ENCODE measurements around the gene BTBD2.

Gene BTBD2

DNA sequence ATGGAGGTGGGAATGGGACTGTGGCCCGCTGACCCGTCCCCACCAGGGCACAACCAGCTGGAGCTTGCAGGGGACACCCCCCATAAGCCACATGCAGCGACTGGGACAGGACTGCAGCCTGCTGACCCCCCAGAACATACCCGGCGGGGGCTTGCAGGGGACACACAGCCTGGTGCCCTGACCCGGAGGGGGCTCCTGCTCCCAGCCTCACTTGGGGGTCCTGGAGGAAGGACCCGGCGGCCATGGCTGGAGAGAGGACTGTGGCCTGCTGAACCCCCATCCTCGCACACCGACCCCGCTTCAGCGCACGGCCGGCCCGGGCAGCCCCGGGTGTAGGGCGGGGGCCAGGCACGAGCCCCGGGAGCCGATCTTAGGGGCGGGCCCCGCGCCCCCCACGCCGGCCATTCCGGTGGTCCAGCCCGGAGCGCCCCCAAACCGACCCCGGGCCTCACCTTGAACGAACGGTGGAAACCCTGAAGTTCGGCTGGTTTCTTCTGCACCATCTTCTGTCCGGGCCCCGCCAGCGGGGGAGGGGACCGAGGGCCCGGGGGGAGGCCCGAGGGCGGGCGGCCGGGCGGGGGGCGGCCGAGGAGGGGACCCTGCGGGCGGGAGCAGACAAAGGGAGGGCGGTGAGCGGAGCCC lies 35.0 kb upstream of the BTBD2 start:
- no peak for DNase-seq

DNA sequence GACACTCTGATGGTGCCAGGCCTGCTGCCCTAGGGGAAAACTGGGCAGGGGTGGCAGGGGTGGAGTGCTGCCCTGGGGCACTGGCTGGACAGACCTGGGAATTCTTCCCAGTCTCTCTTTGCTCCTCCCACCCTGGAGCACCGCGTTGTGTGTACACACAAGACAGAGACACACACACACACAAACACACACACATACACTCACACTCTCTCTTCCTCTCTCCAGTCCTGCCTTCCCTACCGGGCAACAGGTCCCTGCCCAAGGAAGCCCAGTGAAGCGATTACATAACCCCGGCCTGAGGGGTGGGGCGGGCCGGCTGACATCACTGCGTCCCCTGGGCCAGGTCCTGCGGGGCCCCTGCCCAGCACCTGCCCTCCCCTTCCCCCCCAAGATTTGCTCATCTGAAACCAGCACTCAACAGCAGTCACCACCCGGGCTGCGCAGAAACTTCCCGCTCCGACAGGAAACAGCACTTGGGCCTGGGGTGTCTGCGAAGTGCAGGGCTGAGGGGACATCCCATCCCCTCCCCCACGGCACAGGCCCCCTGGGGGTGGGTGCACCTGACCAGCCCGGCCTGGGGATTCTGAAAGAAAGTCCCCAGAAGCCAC lies 34.3 kb upstream of the BTBD2 start:
- peak in 1 of 2 experiments; percentile 49 for DNase-seq

DNA sequence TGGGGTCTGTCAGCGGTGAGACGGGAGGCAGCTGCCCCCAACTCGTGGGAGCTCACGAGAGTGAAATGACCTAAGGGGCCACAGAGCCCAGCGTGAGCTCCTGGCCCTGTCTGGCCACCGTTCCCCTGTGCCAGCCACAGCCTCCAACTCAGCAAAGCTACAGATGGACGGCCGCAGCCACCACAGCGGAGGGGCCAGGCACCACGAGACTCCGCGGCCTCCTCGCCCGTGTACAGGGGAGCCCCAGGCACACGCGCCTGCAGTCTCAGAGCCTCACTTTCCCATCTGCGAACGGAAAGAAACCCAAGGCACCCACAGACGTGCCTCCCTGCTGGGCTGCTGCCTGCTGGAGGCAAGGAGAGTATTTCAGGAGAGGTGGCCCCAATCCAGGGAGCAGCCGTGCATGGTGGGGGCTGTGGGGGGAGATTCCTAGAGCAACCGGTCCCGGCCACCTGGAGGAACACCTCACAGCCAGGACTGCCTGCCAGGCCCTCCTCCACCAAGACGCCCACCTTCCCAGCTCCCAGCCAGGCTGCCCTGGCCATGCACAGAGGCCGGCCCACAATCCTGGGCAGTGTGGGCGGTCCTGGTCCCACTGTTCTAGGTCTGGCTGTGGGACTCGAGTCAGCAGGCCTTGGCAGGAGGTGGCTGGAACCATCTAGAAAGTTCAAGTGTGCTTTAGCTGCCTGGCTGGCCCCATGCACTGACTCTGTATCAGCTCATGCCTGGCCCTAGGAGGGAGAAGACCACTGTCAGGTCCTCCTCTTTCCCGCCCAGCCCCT lies 33.6 kb upstream of the BTBD2 start:
- no peak for DNase-seq

DNA sequence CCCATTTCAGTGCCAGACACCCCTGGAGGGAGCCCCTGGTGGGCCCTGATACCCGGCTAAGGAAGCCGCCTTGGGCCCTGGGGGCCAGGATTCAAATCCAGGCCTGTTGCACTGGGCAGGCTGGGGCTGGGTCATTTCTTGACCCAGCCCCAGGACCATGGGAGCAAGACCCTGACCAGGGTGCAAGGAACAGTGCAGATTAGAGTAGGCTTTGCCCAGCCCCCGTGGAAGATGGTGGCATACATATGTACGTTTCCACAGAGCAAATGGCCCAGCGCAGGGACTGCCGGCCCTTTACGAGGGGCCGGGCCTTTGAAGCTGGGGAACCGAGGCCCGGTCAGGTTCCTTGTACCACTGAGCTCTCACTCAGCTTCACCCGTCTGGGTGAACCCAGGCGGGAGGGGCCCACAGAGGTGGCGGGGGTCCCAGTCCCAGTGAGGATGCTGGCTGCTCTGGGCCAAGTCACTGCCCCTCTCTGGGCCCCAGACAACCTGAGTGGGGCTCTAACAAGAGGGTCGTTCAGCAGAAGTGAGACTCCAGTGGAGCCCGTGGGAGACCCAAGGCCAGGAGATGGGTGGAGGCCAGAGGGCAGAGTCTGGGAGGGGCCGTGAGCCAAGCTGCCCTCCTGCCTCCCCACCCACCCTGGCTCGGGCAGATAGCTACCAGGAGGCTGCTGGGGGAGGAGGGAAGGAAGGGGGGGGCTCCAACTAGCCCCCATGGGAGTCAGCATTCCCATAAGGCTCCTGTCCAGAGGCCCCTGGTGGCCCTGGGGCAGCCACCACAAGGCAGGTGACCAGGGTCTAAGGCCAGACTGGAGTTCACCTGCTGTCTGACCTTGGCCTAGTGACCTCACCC lies 32.8 kb upstream of the BTBD2 start:
- no peak for DNase-seq

DNA sequence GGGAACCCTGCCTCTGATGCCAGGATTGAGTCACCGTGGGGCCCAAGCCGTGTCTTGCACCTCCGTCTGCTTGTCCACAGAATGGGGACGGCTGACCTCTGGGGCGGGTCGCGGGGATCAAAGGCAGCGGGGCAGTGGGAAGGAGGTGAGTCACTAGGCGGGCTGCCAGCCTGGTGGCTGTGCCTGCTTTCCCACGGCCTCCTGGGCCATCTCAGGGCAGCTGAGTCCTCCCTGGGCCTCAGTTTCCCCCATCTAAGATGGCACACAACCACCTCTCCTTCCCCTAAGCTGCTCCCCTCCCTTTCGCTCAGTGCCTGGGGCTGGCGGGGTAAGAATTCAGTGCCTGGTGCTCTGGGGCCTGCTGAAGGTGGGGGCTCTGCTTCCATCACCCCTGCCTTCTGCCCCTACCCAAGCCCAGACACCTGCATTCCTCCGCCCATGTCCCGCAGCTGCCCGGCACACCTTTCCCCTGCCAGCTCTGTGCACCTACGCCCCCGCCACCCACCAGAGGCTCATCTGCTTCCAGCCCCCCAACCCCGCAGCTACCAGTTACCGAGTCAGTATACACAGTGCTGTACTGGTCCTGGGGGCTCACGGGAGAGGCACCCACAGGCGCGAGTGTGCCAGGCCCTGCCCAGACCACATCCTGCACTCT lies 32.1 kb upstream of the BTBD2 start:
- DNase-seq, result no peak

DNA sequence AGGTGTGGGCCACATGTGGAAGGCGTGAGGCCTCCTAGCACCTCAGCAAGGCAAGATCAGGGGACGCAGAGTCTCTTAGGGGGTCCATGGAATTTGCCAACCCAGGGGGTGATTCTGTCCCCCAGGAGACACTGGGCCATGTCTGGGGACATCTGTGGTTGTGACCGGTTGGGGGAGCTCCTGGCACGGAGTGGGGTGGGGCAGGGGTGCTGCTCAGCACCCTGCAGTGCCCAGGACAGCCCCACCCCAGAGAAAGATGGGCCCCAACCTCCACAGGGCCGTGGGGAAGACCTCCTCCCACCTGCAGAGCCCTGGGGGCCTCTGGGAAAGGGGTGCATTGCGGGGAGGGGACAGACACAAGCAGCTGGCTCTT lies 31.5 kb upstream of the BTBD2 start:
- no peak for DNase-seq

DNA sequence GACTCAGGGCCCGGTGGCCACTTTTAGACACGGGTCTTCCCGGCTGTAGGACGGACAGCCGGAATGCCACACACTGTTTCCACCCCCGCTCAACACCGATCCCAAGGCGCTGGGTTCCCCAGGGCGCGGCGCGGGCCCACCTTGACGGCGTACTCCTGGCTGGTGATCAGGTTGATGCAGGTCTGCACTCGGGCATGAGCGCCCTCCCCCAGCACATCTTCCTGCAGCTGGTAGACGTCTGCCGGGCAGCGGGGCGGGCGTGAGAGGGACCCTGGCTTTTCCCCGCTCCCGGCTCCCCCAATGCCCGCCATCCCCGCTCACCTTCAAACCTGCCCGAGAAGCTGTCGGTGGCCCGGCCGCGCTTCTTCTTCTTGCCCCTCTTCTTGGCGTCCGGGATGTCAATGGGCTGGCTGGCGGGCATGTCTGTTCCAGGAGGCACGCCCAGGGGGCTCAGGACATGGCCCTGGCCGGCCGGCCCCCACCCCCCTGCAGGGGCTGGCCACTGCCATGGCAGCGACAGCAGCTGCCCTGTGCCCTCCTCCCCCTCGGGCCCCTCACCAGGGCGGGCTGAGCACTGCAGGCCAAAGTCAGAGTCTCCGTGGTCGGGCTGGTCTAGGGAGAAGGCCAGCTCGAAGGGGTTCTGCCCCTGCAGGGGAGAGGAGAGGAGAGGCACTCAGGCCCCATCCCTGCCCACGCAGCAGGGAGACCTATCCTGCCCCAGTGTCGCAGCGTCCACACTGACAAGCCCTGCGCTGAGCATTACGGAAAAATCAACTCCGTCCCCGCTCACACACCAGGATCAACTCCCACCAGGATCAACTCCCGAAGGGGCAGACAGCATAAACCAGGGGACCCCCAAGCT lies 30.8 kb upstream of the BTBD2 start:
- DNase-seq, result no peak

DNA sequence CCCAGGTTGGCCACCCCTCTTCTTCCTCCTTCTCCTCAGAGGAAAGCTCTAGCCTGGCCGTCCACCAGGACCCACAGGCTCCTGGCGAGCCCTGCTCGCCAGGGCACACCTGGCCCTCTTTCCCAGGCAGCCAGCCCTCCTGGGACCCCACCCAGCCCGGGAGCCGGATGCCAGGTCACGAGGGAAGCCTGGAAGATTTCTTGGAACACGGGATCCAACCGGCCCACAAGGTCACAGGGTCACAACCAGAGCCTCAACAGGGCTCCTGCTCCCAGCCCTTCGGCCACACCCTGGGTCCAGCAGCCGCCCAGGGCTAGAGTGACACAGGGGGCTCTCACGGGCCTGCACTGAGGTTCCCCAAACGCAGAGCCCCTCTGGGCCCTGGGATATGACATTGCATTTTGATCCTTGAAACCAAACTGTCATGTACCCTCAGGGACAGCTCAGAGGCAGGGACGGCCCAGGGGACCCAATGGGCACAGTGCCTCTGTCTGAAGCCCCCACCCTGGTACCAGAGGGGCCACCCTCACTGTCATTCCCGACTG lies 30.1 kb upstream of the BTBD2 start:
- DNase-seq, result no peak

DNA sequence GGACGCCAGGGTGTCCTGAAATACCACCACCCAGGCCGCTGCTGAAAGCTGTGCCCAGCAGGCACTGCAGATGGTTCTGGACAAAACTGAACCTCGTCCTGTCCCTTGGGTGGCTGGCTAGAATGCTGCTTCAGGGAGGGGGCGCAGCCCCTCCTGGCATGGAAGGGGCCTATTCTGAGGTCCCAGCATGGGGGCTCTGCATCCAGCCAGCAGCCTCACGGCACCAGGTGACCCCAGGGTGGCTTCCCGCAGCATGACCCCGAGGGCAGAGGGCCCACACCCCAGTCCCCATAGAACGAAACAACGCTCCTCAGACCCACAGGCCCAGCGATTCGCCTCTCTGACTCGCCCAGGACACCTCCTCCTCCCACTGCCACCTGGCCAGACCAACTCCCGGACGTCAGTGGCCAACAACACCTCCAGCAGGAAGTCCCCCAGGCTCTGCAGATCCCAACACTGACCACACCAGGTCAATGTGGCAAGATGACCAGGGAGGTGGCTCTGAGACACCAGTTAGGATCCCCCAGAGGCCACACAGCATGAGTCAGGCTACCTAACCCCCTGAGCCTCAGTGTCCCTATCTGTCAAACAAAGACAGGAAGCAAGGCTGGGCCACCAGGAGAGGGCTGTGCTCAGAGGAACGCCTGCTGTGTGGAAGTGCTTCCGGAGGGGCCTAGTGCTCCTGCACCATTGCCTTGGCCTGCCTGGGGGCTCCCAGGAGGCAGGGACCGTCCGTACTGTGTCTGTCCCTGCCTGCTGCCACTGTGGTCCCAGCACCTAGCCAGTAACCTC lies 29.4 kb upstream of the BTBD2 start:
- no peak for DNase-seq

DNA sequence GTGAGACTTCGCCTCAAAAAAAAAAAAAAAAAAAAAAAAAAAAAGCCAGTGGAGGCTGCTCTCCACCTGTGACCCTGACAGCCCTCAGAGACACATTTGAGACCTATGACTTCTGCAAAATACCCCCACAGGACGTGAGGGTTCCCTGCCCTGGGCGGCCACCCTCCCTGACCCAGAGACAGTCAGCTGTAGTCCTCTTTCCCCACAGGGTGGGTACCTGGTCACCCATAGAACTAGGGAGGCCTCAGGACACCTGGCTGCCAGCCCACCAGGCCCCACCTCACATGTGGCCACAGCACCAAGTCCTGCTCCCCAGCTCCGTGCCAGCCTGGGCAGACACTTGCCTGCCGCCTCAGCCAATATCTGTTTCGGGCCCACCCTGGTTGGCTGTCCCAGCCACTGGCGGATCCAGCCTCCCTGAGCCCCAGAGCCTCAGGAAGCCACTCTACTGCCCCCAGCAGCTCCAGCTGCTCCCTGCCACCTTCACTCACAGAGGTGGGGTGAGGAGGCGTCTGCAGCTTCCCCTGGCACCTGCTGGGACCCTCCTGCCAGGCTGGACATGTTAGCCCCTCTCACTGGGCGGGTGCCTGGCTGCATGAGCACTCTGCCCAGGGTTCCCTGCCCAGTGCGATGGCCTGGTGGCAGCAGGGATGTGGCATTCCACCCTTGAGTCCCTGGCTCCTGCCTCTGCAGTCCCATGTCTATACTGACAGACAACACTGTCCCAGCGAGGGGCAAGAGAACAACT lies 28.6 kb upstream of the BTBD2 start:
- no peak for DNase-seq

DNA sequence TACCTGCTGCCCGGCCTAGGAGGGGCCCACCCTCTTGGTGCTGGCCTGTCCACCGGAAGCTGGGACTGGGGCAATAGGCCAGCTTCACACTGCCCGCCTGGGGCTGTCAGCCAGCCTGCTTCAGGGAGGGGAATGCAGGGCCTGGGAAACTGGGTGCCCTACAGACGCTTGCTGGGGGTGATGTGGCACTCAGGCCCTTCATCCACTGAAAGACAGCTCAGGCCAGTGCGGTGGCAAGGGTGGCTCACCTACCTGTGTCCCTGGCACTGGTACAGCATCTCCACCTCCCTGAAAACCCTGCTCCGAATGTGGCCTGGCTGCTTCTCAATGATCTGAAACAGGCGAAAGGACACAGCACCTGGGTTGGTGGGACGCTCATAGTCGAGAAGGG lies 27.7 kb upstream of the BTBD2 start:
- DNase-seq, result no peak

DNA sequence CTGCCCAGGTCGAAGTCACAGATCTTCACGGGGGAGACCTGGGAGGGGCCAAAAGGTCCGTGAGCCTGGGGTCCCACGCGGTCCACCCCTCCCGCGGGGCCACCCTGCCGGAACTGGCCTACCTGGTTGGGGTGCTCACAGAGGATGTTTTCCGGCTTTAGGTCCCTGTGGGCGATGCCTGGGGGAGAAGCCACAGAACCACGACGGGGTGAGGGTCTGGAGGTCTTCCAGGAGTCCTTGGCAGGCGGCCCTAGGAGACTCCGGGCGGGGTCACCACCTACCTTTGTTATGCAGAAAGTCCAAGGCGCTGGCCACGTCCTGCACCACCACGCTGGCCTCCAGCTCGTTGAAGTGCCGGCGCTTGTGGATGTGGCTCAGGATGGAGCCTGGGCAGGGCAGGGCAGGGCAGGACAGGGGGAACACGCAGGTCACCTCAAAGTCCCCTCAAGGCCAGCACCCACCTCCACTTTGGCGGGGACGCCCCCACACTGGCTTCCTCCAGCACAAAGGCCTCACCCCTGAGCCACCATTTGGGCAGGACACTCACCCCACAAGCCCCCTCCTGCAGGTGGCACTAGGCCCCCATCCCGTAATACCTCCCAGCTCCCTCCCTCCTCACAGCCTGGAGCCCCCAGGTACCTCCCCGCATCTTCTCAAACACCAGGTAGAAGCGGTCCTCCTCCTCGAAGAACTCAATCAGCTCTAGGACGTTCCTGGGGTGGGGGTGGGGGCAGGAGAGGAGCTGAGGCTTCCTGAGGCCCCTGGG lies 27.2 kb upstream of the BTBD2 start:
- DNase-seq, result no peak

DNA sequence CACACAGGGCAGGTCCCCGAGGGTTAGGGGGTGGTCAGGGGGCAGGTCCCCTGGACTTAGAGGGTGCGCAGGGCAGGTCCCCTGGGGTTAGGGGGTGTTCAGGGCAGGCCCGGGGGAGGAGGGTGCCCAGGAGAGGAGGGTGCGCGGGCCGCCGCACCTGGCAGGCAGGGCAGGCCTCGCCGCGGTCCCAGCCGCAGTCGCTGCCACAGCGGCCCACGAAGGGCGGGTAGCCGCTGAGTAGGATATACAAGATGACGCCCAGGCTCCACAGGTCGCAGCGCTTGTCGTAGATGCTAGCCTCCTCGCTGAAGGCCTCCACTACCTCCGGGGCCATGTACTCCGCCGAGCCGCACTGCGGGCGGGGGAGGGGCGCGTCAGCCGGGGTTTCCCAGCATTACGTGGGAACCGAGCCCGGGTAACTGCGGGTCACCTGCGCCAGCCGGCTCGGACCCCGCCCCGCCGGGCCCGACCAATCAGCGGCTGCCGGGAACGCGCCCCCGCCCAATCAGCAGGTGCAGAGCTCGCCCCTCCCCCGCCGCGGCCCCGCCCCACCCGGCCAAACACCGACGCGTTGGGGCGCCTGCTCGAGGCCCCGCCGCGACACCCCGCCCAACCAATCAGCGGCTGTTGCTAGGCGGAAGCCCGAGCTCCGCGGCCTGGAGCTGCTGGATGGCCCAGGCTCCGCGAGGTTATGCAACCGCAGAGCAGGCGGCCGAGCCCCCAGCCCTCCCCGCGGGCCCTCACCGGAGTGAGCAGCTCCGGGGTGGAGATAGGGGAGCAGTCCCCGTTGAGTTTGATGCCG lies 26.4 kb upstream of the BTBD2 start:
- DNase-seq, result peak; percentile 95 to 98

DNA sequence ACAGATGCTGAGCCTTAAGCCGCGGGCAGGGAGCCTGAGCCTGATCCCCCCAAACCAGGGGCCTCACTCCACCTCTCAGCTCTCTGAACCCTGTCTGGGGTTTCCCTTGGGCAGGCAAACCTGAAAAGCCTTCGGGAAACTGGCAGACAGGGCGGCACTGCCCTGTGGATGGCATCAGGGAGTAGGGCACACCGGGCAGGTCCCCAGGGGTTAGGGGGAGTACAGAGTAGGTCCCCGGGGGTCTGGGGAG lies 25.8 kb upstream of the BTBD2 start:
- DNase-seq, result no peak

DNA sequence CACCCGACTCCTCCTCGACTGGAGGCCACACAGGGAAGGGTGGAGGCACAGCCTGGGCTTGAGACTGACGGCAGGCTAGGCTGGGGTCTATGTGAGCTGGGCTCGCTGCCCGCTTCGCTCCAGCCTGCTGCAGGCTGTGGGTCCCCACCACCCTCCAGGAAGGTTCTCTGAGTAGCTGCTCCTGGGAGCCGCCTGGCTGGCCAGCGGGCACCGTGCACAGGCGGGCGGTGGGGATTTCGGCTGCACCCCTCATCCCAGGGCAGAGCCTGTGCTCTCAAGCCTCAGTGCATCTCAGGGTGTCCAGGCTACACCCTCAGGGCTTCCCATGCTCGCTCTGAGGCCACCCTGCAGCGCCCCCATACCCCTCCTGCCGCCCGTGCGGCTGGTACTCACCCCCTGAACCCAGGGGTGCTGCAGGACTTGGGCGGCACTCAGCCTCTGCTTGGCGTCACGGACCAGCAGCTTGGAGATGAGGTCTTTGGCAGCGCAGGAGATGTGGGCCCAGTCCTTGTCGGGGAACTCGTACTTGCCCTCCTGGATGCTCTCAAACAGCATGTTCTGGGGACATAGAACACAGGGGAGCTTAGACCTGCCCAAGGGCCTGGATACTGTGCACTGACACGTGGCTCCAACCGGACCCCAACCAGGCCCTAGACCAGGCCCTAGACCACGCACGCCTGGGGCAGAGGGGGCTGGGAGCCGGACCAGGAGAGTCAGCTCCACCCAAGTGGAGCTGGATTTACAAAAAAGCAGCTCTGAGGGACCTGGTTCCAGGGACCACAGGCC lies 25.3 kb upstream of the BTBD2 start:
- no peak for DNase-seq

DNA sequence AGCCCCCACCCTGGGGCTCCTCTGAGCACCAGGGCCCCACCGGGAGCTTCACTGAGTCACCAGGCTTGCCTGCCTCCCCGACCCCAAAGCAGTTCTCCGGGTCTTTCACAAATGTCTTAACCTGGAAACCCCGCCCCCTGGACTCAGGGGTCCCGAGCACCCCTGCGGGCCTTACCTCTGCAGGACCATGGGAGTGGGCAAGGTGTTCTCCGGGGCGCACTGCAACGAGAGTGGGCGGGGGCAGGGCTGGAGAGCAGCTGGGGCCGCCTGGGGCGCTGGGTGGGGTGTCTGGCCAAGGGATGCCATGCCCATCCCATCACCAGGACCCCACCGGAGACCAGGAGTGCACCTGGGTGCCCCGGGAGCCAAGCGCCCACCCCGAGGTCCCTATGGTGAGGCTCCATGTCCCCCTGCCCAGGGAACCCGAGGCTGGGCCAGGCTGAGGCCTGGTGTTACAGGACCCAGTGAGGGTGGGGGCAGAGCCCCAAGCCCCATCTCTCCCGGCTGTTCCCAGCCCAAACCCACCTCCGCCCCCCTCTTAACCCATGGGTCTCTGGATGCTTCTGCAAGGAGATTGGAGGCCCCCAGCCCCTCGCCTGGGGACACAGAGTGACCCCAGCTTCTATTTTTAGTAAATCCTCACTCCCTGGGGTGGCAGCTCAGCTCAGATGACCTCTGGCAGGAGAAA lies 24.6 kb upstream of the BTBD2 start:
- DNase-seq, result no peak

Data from NCI-H446 (cell line).